NB4 (cell line): ENCODE results near the gene ANKS1B.

Experiments used
- DNase-seq: peaks from one replicate; pipeline ENCODE4 v3.0.0; 2010; ENCODE audit warnings: low read depth
- H3K4me3 ChIP-seq: one replicate; pipeline ENCODE4 v1.5.1; 2011; ENCODE audit warnings: mild to moderate bottlenecking, low read depth, low read length, moderate library complexity
- MAX ChIP-seq: IDR thresholded peaks from 2 replicates; pipeline ENCODE4 v1.6.1; 2011; ENCODE audit warnings: low read depth, low read length
- MYC ChIP-seq: IDR thresholded peaks from 2 replicates; pipeline ENCODE4 v1.6.1; 2011; ENCODE audit warnings: low read depth, low read length
- POLR2A ChIP-seq: IDR thresholded peaks from 2 replicates; pipeline ENCODE4 v1.6.1; 2011; ENCODE audit warnings: mild to moderate bottlenecking; ENCODE audit not compliant: insufficient read length; ENCODE audit errors: extremely low read depth
- TF ChIP-seq, protein P1 (sequence below): IDR thresholded peaks from one replicate; pipeline ENCODE4 v1.5.1; 2012; ENCODE audit warnings: low read depth, low read length

The ANKS1B gene

GRCh38 chr12:99771659-99772058 is 213.1 kb downstream of the ANKS1B start:
- no peak for DNase-seq
- no peak for TF ChIP-seq POLR2A
- no peak for TF ChIP-seq MYC
- no peak for TF ChIP-seq MAX
- TF ChIP-seq, protein P1, sequence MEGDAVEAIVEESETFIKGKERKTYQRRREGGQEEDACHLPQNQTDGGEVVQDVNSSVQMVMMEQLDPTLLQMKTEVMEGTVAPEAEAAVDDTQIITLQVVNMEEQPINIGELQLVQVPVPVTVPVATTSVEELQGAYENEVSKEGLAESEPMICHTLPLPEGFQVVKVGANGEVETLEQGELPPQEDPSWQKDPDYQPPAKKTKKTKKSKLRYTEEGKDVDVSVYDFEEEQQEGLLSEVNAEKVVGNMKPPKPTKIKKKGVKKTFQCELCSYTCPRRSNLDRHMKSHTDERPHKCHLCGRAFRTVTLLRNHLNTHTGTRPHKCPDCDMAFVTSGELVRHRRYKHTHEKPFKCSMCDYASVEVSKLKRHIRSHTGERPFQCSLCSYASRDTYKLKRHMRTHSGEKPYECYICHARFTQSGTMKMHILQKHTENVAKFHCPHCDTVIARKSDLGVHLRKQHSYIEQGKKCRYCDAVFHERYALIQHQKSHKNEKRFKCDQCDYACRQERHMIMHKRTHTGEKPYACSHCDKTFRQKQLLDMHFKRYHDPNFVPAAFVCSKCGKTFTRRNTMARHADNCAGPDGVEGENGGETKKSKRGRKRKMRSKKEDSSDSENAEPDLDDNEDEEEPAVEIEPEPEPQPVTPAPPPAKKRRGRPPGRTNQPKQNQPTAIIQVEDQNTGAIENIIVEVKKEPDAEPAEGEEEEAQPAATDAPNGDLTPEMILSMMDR, result no peak
- H3K4me3 ChIP-seq, result no peak overlapping the region

DNA sequence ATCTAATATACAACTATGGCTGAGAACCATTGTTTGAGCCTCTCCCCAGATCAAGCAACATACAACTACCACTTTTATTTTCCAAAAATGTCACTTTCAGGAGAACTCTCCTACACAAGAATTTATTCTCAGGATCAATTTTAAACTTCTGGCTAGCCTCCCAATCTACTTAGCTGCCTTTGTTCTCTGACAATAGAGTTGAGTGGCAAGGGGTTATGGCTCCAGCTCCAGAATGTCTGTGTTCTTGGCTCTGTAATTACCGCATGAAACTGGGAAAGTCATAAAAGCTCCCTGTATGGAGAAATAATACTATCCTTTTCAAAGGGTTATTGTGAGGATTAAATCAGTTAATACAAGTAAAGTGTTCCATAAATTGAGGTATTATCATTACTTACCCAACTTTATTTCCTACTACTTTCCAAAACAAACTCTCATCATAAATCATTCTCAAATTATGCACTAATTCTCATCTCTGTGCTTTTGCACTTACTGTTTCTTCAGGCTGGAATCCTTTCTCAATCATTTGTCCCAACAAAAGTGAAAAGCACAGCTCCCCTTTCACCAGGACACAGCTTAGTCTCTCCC is 215.2 kb downstream of the ANKS1B start:
- no peak for DNase-seq
- TF ChIP-seq, protein P1, result no peak
- no peak for TF ChIP-seq MYC
- TF ChIP-seq MAX, result no peak
- TF ChIP-seq POLR2A, result no peak
- no peak overlapping the region for H3K4me3 ChIP-seq

DNA sequence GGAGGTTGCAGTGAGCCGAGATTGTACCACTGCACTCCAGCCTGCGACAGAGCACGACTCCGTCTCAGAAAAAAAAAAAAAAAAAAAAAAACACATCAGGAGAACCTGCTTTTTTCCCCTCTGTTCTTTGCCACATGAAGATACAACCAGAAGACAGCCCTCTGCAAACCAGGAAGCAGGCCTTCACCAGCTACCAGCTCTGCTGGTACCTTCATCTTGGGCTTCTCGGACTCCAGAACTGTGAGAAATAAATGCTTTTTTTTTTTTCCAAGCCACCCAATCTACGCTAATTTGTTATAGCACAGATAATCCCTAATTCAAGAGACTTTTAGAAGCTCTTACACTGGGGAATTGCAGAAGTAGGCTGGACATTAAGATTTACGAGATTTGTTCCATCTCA is 216.0 kb downstream of the ANKS1B start:
- DNase-seq, result no peak
- TF ChIP-seq MYC, result no peak
- no peak for TF ChIP-seq MAX
- TF ChIP-seq, protein P1, result no peak
- no peak for TF ChIP-seq POLR2A

DNA sequence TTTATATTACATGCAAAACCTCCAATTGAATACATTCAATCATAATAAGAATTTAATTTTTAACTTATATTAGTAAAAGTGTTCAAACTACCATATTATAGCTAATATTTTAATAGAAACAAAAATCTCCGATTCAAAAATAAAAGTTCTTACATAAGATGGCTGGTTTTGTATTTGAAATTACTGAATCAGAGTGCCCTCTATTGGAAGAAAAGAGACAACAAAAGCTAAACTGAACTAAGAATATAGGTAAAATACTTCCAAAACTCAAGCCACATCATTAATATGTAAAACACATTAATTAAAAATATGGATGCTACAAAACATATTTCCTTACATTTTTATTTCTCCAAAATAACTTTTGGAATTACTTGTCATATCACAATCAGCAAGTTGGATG is 216.9 kb downstream of the ANKS1B start:
- DNase-seq, result peak; percentile 41
- TF ChIP-seq MYC (no peak), POLR2A (no peak), MAX (no peak)
- TF ChIP-seq, protein P1, result peak; percentile 25
- H3K4me3 ChIP-seq, result no peak overlapping the region

More for the DNA sequence above, 216.0 kb downstream of the ANKS1B start:
- H3K4me3 ChIP-seq, result no peak overlapping the region

DNA sequence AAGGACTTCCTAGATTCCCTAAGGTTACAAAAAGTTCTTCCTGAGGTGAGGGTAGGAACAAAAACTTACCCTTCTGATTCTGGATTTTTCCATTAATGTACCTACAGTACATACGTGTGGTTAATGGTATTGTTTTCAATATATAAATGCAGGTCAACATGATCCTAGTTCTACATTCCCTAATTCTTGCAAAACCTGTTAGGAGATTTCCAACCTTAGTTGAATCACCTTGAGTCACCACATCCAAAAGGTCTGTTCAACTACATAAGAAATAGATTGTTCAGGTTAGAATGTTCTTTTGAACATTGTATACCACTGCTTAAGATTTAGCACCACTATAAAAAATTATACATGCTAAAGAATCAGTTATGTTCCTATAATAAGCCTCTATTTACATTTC is 218.3 kb downstream of the ANKS1B start:
- TF ChIP-seq POLR2A, result no peak
- no peak for TF ChIP-seq MYC
- TF ChIP-seq MAX, result no peak
- TF ChIP-seq, protein P1, result no peak
- DNase-seq, result no peak
- no peak overlapping the region for H3K4me3 ChIP-seq
